A172 (cell line): ENCODE data around the gene MYO9A. TPM values are rescaled to one million over a fixed set of nuclear protein-coding genes. Genes with fewer than 3 reads are reported as not detected.
"Not testable (repeated sequence)": the region's sequence is repeated elsewhere in the genome, so short reads cannot be mapped to it uniquely, and the experiment has no call there.

Experiments
- DNase-seq: peaks from one replicate; pipeline ENCODE4 v3.0.0-alpha.2; 2015; ENCODE audit warnings: low spot score
- total RNA-seq: library from RNA; depleted of rRNA; stranded (reverse); fragments of >200 nt; shearing (Covaris generic); gene quantifications from 2 replicates; pipeline ENCODE4 v1.2.3, GENCODE V29; 2014

The MYO9A gene
- total RNA-seq, 1 experiment from 2014 or later = 18.4 TPM

GRCh38 chr15:71874245-71874644 lies 243.7 kb downstream of the MYO9A start:
- no peak for DNase-seq

DNA sequence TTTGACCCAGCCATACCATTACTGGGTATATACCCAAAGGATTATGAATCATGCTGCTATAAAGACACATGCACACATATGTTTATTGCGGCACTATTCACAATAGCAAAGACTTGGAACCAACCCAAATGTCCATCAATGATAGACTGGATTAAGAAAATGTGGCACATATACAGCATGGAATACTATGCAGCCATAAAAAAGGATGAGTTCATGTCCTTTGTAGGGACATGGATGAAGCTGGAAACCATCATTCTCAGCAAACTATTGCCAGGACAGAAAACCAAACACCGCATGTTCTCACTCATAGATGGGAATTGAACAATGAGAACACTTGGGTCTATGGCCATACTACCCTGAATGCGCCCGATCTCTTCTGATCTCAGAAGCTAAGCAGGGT lies 259.7 kb downstream of the MYO9A start:
- not testable (repeated sequence) for DNase-seq

- no peak for DNase-seq
Observed at GRCh38 chr15:71853543-71853942, 264.4 kb downstream of the MYO9A start.

- DNase-seq = no peak
Observed at GRCh38 chr15:71844916-71845315, 273.0 kb downstream of the MYO9A start.

- DNase-seq = no peak
Observed at GRCh38 chr15:71841563-71841962, 276.4 kb downstream of the MYO9A start.

- DNase-seq = no peak
Observed at GRCh38 chr15:71830981-71831380, 287.0 kb downstream of the MYO9A start.

DNA sequence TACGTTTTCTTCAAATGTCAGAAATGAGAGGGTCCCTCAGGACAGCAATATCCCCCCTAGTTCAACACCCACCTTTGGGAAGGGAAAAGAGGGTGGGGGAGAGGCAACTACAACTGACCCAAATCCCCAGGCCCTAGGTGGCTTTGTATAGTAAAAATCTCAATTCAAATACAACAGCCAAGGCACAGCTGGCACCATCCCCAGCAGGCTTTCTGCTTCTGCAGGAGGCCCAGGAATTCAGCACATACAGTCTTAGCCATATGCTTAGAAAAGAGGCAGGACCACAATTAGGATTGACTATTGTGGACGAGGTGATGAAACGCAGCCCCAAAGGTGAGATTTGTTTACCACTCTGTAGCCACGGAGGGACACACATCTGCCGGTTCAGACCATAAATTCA lies 291.8 kb downstream of the MYO9A start:
- DNase-seq = no peak

GRCh38 chr15:71825021-71825730 lies 292.8 kb downstream of the MYO9A start:
- DNase-seq = no peak

DNA sequence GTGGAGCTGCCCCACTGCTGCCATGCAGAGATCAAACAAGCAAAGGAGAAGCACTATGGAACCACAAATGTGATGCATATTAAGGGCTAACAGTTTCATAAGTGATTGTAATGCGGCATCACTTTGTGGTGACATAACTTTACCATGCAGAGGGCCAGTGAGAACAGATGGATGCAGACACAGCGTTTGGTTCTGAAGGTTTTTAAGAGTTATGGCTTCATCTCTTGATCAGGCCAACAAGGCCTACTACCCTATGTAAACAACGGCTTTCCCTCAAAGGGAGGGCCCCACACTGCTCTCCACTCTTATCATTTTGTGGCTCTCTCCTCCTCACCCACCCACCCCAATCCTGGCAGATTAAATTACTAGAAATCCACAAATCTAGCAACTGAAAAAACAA lies 294.1 kb downstream of the MYO9A start:
- DNase-seq = no peak

- no peak for DNase-seq
Observed at GRCh38 chr15:71822890-71823630, 294.9 kb downstream of the MYO9A start.

GRCh38 chr15:71821547-71822129 lies 296.3 kb downstream of the MYO9A start:
- no peak for DNase-seq

- DNase-seq = no peak
Observed at GRCh38 chr15:71820127-71820526, 297.8 kb downstream of the MYO9A start.

GRCh38 chr15:71817351-71817750 lies 300.6 kb downstream of the MYO9A start:
- DNase-seq = no peak

GRCh38 chr15:71815301-71815700 lies 302.6 kb downstream of the MYO9A start:
- no peak for DNase-seq

DNA sequence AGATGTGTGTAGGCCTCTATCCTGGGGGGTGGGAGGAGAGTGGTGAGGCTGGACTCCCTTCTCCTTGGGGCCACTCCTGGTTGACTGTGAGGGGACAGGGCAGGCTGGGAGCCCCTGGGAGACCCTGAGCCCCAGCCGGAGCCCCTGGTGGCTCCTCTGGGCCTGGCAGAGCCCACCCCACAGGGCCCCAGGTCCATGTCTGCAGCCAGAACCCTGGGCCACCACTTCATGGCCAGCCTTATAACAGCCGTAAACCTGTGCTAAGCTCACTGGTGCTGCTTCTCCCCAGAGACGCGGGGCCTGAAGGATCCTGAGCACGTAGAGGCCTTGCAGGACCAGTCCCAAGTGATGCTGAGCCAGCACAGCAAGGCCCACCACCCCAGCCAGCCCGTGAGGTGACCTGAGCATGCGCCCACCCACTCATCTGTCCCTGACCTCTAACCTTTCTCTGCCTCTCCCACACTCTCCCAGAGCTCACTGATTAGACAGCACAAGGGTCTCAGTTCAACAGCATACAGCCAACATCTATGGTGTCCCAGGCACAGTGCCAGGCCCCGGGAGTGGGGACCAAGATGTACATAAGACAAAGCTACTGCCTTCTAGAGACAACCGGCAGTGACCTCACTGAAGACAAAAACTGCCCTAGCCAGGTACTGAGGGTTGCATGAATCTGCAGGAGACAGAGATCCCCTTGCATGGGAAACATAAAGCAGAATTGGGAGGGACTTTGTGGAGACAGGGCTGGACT lies 304.1 kb downstream of the MYO9A start:
- no peak for DNase-seq

GRCh38 chr15:71812966-71813722 lies 304.8 kb downstream of the MYO9A start:
- no peak for DNase-seq

DNA sequence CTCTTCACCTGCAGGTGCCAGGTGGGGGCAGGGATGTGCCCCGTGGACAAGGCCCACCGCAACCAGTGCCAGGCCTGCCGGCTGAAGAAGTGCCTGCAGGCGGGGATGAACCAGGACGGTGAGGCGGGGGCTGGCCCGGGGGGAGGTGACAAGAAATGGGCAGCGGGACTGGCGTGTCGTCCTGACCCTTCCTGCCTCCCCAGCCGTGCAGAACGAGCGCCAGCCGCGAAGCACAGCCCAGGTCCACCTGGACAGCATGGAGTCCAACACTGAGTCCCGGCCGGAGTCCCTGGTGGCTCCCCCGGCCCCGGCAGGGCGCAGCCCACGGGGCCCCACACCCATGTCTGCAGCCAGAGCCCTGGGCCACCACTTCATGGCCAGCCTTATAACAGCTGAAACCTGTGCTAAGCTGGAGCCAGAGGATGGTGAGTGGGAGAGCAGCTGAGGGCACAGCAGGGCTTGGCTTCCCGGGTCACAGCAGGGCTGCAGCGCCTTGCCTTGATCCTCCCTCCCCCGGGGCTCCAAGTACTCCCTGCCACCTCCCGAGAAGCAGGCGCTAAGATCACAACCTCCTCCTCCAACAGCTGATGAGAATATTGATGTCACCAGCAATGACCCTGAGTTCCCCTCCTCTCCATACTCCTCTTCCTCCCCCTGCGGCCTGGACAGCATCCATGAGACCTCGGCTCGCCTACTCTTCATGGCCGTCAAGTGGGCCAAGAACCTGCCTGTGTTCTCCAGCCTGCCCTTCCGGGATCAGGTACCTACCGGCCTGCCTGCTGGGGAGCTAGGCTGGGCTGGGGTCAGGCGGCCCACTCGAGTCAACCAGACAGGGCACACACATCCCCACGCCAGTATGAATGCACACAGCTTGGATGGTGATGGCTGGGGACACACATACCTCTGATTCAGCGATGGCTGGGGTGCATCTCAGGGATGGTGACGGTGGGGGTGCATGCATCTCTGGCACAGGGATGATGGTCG lies 305.9 kb downstream of the MYO9A start:
- no peak for DNase-seq

- DNase-seq = no peak
Observed at GRCh38 chr15:71811036-71811736, 306.8 kb downstream of the MYO9A start.

DNA sequence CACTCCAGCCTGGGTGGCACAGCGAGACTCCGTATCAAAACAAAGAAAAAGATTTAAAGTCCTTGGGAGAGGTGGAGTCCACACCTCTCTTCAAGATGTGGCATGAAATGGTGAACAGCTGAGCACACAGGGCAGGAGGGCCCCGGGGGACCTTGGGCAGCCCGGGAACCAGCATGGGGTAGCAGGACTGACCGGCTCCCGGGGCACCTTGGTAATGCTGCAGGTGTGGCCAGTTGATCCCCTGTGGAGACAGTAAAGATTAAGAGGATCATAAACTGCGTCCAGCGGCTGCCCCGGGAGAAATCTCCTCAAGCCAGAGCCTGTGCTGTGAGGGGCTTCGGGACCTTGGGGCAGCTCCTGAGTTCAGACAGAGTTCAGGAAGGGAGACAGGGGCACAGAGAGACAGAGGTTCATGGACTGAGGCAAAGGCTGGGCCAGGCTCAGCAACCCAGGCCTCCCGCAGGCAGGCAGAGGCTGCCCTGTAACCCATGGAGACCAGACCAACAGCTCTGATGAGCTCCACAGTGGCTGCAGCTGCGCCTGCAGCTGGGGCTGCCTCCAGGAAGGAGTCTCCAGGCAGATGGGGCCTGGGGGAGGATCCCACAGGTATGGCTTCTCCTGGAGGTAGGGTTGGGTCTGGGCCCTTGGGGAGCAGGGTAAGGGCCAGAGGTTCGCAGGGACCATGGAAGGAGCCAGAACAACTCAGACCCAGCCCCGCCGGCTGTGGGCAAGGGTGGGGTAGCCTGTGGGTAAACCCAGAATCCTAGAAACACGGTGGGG lies 307.5 kb downstream of the MYO9A start, which contains the start of gene NR2E3:
TSS of gene NR2E3 (plus strand) at position 299 of the 780 bp plus-strand sequence. CDS start at position 489, 190 bp downstream.
- DNase-seq = no peak
